Loucy (cell line): ENCODE results near the gene CDK19.

ENCODE experiments used
- EZH2phosphoT487 ChIP-seq: fragments of 200-600 bp; IDR thresholded peaks from 2 replicates; pipeline ENCODE4 v1.6.1; 2018; ENCODE audit warnings: antibody characterized with exemption, mild to moderate bottlenecking, moderate library complexity, borderline replicate concordance
- TF ChIP-seq, protein P1 (sequence below): fragments of 200-600 bp; sonication (generic); conservative IDR thresholded peaks from 2 replicates; pipeline ENCODE4 v1.5.1; 2014; ENCODE audit warnings: mild to moderate bottlenecking, antibody characterized with exemption, low read length

DNA sequence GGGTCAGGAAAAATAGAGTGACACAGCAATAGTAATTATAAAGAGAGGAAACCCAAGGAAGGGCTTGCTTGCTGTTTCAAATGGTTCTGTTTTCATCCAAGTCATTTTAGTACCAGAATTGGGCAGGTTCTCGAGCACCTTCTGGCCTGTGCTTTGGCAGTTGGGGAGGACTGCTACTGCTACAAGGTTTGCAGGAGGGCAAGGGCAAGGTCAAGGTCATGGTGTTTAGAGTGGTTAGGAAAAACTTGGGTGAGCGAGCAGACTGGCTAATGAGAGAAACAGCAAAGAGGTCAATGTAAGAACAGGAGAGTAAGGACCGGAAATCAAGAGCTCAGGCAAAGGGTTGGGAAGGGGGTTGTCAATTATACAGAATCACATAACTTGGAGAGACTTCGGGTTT, 164.5 kb downstream of the CDK19 start:
- TF ChIP-seq, protein P1, sequence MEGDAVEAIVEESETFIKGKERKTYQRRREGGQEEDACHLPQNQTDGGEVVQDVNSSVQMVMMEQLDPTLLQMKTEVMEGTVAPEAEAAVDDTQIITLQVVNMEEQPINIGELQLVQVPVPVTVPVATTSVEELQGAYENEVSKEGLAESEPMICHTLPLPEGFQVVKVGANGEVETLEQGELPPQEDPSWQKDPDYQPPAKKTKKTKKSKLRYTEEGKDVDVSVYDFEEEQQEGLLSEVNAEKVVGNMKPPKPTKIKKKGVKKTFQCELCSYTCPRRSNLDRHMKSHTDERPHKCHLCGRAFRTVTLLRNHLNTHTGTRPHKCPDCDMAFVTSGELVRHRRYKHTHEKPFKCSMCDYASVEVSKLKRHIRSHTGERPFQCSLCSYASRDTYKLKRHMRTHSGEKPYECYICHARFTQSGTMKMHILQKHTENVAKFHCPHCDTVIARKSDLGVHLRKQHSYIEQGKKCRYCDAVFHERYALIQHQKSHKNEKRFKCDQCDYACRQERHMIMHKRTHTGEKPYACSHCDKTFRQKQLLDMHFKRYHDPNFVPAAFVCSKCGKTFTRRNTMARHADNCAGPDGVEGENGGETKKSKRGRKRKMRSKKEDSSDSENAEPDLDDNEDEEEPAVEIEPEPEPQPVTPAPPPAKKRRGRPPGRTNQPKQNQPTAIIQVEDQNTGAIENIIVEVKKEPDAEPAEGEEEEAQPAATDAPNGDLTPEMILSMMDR: no peak
- TF ChIP-seq EZH2phosphoT487: no peak
